Fibroblast of lung (primary cell): Measurements from ENCODE around the gene IL10RA.

Experiments used
- EZH2 ChIP-seq: IDR thresholded peaks from 2 replicates; pipeline ENCODE4 v1.5.1; 2012; ENCODE audit warnings: low read length, control low read depth, mild to moderate bottlenecking; ENCODE audit errors: missing control alignments
- TF ChIP-seq, protein P1 (sequence below), 2 donors: IDR thresholded peaks in 1 of 2; conservative IDR thresholded peaks in 1 of 2; 1 replicate in 1 of 2; 2 replicates in 1 of 2; pipeline ENCODE4 v1.5.1; 2011 to 2012; ENCODE audit warnings: low read length in 2 of 2, control low read depth in 1 of 2, inconsistent platforms in 1 of 2, low read depth in 1 of 2, mild to moderate bottlenecking in 1 of 2

DNA sequence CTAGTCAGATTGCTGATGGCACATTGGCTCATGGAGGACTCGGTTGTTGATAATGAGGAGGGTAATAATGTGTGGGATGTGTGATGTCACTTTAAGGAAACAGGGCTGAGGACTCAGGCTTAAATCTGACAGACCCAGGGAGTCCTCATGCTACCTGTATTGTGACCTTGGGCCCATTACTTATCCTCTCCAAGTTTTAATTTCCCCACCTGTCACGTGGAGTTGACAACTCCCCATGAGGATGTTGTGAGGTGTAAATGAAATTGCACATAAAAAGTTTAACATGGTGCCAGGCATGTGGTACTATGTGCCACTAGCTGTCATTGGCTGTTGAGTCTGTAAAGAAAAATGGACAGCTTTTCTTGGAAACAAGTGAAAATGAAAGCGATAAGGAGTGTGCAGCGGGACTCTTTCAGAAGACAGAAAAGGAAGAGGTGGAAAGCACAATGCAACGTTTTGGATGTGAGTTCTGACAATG lies 15.3 kb downstream of the IL10RA start:
- TF ChIP-seq, protein P1, sequence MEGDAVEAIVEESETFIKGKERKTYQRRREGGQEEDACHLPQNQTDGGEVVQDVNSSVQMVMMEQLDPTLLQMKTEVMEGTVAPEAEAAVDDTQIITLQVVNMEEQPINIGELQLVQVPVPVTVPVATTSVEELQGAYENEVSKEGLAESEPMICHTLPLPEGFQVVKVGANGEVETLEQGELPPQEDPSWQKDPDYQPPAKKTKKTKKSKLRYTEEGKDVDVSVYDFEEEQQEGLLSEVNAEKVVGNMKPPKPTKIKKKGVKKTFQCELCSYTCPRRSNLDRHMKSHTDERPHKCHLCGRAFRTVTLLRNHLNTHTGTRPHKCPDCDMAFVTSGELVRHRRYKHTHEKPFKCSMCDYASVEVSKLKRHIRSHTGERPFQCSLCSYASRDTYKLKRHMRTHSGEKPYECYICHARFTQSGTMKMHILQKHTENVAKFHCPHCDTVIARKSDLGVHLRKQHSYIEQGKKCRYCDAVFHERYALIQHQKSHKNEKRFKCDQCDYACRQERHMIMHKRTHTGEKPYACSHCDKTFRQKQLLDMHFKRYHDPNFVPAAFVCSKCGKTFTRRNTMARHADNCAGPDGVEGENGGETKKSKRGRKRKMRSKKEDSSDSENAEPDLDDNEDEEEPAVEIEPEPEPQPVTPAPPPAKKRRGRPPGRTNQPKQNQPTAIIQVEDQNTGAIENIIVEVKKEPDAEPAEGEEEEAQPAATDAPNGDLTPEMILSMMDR (conservative IDR thresholded peaks at IDR 0.05 in 1 of 2, IDR thresholded peaks at IDR 0.05 in 1 of 2; ENCODE audit: low read depth in 1 of 2, low read length in 2 of 2) = no peak
- TF ChIP-seq EZH2 = no peak
